ENCODE measurements around the gene PDSS2.
A peak's percentile ranks its signal among the peaks of the same experiment; 100 is the strongest.

The PDSS2 gene

DNA sequence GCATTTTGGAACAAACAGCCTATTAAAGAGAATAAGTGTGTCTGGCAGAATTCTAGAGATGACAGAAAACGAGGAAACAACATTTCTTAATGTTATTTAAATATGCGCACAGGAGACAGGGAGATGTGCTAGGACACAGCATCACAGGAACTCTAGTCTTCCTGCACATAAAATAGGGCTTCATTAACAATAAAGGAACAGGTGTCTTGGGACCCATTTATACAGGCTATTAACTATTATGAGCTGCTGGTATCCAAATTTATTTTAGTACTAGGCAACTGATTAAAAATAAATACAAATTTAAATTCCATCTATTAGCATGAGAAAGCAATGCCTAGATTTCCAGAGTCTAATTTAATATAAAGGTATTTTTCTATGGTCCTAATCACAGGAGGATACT lies 102.3 kb downstream of the PDSS2 start:
- no peak for DNase-seq

- no peak for DNase-seq
These were observed 103.7 kb downstream of the PDSS2 start for GRCh38 chr6:107355659-107356058.

- no peak for DNase-seq
These were observed 104.9 kb downstream of the PDSS2 start for GRCh38 chr6:107354451-107354850.

DNA sequence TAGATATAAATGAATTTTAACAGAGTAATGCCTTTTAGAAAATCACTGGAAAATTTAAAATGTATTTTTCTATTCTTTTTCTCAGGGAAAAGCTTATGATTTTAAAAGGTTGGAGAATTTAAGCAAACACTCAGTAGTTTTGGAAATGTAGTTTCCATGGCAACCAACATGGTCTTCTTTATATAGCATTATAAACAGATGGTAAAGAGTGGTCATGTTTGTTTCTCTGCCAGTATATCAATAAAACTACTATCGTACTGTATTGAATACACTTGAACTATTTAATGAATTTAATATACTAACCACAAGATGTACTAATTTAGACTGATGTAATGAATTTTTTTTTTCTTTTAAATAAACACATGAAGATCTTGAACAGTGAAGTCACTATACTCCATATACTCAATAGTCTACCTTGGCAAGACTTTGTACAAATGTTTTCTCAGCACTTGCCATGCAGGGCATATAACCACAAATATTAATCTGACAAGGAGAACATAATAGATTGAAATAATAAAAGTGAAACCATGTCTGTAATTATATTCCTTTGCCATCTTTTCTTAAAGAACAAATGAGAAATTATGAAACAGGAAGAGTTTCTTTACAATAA lies 105.5 kb downstream of the PDSS2 start:
- no peak for DNase-seq

DNA sequence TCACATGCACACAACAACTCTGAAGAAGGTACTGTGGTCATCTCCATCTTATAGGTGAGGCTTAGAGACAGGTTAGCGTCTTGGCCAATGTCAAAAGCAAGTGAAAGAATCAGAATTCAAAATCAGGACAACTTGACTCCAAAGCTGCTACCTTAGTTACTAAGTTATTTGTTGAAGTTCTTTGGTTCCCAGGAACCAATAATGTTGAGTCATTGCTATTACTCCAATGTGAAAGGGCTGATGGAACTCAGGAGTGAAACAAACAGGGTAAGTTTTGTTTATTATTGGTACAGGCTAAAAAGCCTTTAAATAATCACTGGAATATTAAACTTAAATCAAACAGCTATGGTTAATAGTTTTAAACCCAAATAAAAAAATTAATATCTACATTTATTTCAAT lies 111.1 kb downstream of the PDSS2 start:
- DNase-seq = no peak

- no peak for DNase-seq
These were observed 114.0 kb downstream of the PDSS2 start for GRCh38 chr6:107345393-107345792.

GRCh38 chr6:107344981-107345380 lies 114.4 kb downstream of the PDSS2 start:
- DNase-seq = peak; percentile 18

- peak; percentile 17 for DNase-seq
These were observed 115.0 kb downstream of the PDSS2 start for GRCh38 chr6:107344383-107344782.

- no peak for DNase-seq
These were observed 117.2 kb downstream of the PDSS2 start for GRCh38 chr6:107342144-107342543.

DNA sequence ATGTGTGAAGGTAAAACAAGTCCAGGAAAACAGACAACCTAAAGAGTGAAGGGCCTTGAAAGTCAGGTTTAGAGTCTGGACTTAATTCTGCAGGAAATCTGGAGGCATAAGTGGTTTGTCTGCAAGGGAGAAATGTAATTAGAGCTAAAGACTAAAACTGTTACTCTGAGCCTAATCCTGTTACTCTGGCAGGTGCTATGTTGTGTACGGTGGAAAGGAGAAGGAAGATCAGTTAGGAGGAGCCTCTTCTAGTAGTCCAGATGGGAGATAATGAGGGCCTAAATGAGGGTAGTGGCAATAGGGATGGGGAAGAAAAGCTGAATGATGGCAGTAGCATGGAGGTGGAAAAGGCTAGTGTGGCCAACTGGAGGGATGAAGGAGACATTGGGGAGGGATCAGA lies 118.5 kb downstream of the PDSS2 start:
- no peak for DNase-seq

DNA sequence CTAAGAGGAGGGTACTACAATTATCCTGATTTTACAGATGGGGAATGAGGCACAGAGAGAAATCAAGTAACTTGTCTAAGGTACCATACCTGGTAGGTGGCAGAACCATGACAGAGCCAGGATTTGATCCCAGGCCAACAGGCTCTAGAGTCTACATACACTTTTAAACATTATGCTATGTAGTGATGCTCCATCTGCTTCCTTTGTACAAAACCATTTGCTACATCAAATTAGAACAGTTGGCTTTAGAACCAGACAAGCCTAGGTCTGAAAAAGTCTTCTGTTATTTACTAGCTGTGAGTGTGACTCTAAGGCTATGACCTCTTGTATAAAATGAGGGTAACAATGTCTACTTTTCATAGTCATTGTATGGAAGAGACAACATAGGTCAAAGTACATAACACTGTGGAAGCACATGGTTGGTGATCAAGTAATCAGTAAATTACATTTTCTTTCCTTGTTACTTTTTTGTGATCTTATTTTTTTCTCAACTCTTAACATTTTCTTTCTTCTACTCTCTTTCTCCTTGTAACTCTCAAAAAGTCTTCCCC lies 122.1 kb downstream of the PDSS2 start:
- DNase-seq = no peak

DNA sequence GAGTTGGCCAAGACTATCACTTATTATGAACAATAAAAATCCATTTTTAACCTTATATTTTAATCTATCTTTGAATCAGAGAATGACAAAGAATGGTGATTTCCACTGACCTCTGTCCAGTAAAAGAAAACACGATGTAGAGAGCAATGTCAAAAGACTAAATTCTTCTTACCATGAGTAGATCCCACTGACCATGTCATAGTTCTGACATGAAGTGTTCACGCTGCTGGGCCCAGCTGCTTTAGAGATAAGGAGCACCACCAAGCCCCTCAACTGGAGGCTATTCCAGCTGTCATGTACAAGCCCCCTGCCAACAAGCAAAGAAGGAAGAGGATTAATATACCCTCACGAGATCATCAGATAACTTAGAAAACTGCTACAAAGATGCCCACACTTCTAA lies 125.3 kb downstream of the PDSS2 start:
- no peak for DNase-seq

GRCh38 chr6:107333491-107333890 lies 125.9 kb downstream of the PDSS2 start:
- no peak for DNase-seq

DNA sequence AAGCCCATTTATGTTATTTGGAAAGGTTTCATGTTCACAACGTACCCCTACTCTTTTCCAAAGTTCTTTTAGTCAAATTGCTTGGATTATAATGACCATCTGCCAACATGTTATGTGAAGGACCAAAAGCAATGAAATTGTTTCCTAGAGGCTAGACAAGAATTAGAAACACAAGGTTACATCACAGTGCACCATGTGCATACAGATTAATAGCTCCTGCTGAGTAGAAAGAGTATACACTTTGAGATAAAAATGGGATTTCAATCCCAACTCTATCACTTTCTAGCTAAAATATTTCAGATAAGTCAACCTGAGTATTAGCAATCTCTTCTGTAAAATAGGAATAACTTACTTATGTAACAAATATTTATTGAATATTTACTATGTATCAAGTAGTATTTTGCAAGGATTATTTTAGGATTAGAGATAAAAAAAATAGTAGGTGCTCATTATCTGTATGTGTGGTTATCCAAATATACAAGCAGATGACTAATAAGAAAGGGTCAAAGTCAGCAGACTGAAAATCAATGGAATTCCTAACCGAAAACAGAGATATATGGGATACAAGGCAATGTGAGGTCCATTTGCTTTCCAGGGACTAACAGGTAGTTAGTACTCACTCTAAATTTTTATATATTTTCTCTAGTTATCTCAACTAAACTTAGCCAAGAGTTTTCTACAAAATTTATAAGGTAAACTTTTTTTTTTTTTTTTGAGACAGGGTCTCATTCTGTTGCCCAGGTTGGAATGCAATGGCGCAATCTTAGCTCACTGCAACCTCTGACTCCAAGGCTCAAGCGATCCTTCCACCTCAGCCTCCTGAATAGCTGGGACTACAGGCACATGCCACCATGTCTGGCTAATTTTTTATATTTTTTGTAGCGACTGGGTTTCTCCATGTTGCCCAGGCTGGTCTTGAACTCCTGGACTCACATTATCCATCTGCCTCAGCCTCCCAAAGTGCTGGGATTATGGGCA lies 127.7 kb downstream of the PDSS2 start:
- peak; percentile 43 for DNase-seq

- no peak for DNase-seq
These were observed 129.2 kb downstream of the PDSS2 start for GRCh38 chr6:107330168-107330567.

- DNase-seq = no peak
These were observed 130.1 kb downstream of the PDSS2 start for GRCh38 chr6:107329063-107329860.

DNA sequence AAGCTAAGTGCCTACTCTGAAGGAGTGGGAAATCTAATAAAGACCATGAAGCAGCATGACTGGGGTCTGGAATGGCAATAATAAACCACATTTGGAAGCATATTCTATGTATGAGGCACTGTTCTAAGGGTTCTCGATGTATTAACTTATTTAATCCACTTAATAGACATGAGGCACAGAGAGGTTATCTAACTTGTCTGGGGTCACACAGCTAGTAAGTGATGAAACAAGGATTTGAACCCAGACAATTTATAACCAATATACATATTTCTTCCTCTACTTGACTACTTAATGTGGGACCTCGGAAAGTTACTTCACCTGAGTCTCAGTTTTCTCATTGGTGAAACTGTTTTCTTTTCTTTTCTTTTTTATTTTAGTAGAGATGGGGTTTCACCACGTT lies 131.3 kb downstream of the PDSS2 start:
- no peak for DNase-seq

DNA sequence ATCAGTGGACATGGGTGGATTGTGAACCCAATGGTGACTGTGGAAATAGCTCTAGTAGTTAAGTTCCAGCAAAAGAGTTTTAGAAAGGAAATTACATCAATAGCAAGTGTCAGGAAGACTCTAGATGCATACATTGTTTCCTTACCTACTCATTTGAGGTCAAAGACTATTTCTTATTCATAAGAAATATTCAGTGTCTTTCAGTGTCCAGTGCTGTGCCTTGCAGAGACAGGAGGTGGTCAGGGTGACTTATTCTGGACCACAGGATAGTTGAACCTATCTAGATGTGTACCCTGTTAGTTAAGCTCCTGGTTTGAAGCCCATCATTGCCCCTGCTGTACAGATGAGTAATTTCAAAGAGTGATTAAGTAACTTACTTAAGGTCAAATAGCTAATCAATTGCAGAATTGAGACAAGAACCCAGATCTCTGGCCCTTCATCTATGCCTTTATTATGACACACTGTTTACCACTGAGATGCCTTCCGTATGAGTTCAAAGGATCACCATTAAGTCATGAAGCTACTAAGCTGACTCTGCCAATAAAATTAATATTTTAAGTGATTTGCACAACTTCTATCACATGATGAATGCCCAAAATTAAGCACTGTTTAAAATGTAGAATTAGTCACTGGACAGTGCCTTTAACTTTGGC lies 136.1 kb downstream of the PDSS2 start:
- no peak for DNase-seq

GRCh38 chr6:107321793-107322192 lies 137.6 kb downstream of the PDSS2 start:
- DNase-seq = no peak

DNA sequence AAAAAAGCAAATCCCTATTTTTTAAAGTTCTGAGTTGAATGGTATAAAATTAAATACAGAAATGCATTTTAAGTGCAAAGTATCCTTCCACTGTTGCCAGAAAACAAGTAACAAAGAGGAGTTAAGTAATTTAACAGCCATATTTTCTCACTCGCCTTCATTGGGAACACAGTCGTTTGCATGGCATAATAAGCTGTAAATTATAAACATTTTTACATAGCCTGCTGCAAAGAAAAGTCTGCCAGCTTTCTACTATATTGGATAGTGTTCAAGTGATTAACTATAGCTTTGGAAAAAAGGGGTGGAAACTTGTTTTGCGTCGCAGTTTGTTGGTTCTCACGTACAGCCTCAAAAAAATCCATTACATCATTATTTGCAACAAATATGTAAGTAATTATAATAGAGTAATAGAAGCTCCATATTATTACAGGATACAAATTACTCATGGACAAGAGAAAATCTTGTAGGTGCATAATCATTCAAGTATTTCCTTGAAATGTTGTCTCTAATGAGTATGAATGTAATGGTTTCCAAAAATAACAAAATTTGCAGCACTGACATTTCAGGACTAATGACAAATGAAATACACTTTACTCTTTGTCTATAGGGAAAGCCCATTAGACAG lies 139.3 kb downstream of the PDSS2 start:
- DNase-seq = no peak

DNA sequence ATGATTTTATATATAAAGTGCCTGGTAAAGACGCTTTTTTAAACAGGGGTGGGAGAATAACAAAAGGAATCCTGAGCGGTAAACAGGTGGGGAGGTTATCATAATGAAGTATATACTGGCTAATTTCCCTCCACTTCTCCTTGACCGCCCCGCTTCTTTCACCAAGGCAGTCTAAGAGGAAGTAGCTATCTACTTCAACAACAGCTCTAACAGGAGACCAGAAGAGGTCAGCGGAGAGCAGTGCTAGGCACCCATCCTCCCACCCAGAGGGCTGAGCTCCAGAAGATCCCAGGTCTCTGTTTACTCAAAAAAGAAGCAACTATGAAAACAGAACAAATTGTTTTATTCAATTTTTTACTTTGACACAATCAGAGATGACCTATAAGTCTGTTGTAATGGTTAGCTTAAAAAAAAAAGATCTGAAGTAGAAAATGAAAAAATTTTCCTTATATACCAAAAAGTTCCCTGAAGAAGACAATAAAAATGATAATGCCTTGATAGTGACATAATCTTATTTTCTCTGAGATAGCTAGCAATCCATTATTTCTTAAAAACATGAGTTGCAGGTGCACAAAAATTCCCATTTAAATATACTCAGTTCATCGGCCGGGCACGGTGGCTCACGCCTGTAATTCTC lies 141.1 kb downstream of the PDSS2 start:
- peak; percentile 87 for DNase-seq

GRCh38 chr6:107315114-107315513 lies 144.2 kb downstream of the PDSS2 start:
- no peak for DNase-seq

All from NCI-H69 (cell line).